HepG2 (cell line): ENCODE results near the gene TP53I3. TPM values are rescaled to one million over a fixed set of nuclear protein-coding genes. Genes with fewer than 3 reads are reported as not detected.

Experiments used
- ATAC-seq: fragments of 200-7000 bp; cut with Tn5 transposase; 3 replicates; pipeline ENCODE4 v1.9.1; 2020; ENCODE audit warnings: mild to moderate bottlenecking, moderate library complexity
- BruUV-seq: library from RNA; stranded (reverse); fragments of 400-500 nt; replicated peaks from 2 replicates; lab custom pipeline; 2021; lab: Mats Ljungman, UMichigan
- CTCF ChIA-PET: fragments of 300-600 bp; formaldehyde crosslinking; extraction: SDS; loops from one replicate; lab custom pipeline; 2021; ENCODE audit warnings: low total read pairs, inconsistent platforms, low intra/inter-chr PET ratio; lab: Yijun Ruan, JAX
- POLR2A ChIA-PET: fragments of 350-600 bp; sonication (Branson Sonifier 250); formaldehyde crosslinking; loops from one replicate; lab custom pipeline; 2020; ENCODE audit warnings: antibody characterized with exemption, inconsistent platforms; lab: Yijun Ruan, JAX
- DNase-seq: peaks from one replicate; pipeline ENCODE4 v3.0.0-alpha.2; 2015; ENCODE audit warnings: low spot score
- FAIRE-seq: peaks from 3 replicates; lab custom pipeline; 2011; peaks lifted over from hg19 to GRCh38; lab: Jason Lieb, UNC
- H2AFZ ChIP-seq: one replicate; pipeline ENCODE4 v1.6.1; 2011; ENCODE audit warnings: low read length, inconsistent platforms
- H3K27ac ChIP-seq: fragments of 300-600 bp; 3 replicates; pipeline ENCODE4 v1.8.0; 2011; ENCODE audit warnings: mixed run types, mild to moderate bottlenecking, mixed read lengths, low read length, inconsistent platforms; ENCODE audit not compliant: insufficient read depth; ENCODE audit errors: extremely low read length
- H3K27me3 ChIP-seq, 2 experiments: fragments of 200-600 bp in 1 of 2; 2 replicates in 1 of 2; 3 replicates in 1 of 2; pipeline versions ENCODE4 v1.6.0 to v1.8.0; 2011; ENCODE audit warnings: low read length in 2 of 2, mild to moderate bottlenecking in 2 of 2, moderate library complexity in 2 of 2, inconsistent platforms in 1 of 2; ENCODE audit not compliant: insufficient read depth in 2 of 2, control insufficient read depth in 1 of 2
- H3K36me3 ChIP-seq, 2 experiments: fragments of 200-600 bp in 1 of 2; replicated peaks in 1 of 2; 2 replicates in 1 of 2; 3 replicates in 1 of 2; pipeline versions ENCODE4 v1.5.1 to v1.8.0; 2011; ENCODE audit warnings: low read length in 2 of 2, inconsistent platforms in 1 of 2; ENCODE audit not compliant: insufficient read depth in 2 of 2, control insufficient read depth in 1 of 2
- H3K4me1 ChIP-seq: 2 replicates; pipeline ENCODE4 v1.5.1; 2012; ENCODE audit warnings: low read length, inconsistent platforms; ENCODE audit not compliant: insufficient read depth
- H3K4me2 ChIP-seq: 2 replicates; pipeline ENCODE4 v1.6.0; 2011; ENCODE audit warnings: low read depth, low read length, inconsistent platforms
- H3K4me3 ChIP-seq, 3 experiments: fragments of 200-600 bp in 1 of 3; sonication (generic), shearing (Covaris generic) in 1 of 3; replicated peaks in 1 of 3; 2 replicates each; pipeline ENCODE4 v1.5.1; 2011 to 2016; ENCODE audit warnings: low read length in 3 of 3, inconsistent platforms in 2 of 3, low read depth in 2 of 3, mild to moderate bottlenecking in 2 of 3, control low read depth in 1 of 3, mixed read lengths in 1 of 3; ENCODE audit not compliant: insufficient read depth in 1 of 3
- H3K79me2 ChIP-seq: one replicate; pipeline ENCODE4 v1.6.1; 2011; ENCODE audit warnings: low read length, inconsistent platforms; ENCODE audit not compliant: insufficient read depth
- H3K9ac ChIP-seq: 2 replicates; pipeline ENCODE4 v1.6.0; 2011; ENCODE audit warnings: mild to moderate bottlenecking, low read depth, low read length, inconsistent platforms; ENCODE audit not compliant: insufficient read depth
- H3K9me3 ChIP-seq: 2 replicates; pipeline ENCODE4 v1.5.1; 2012; ENCODE audit warnings: mild to moderate bottlenecking, low read length
- H4K20me1 ChIP-seq: 2 replicates; pipeline ENCODE4 v1.6.0; 2011; ENCODE audit warnings: inconsistent platforms, mild to moderate bottlenecking, low read length, moderate library complexity; ENCODE audit not compliant: insufficient read depth
- ESRRA ChIP-seq: sonication (generic); formaldehyde crosslinking; IDR thresholded peaks from 2 replicates; pipeline ENCODE4 v1.5.1; 2020; ENCODE audit warnings: mild to moderate bottlenecking, low read depth, missing genetic modification reagents
- FOXO1 ChIP-seq: sonication (generic); formaldehyde crosslinking; IDR thresholded peaks from 2 replicates; pipeline ENCODE4 v1.4.0; 2020; ENCODE audit warnings: missing genetic modification reagents
- HNF4A ChIP-seq: sonication (generic); formaldehyde crosslinking; IDR thresholded peaks from 2 replicates; pipeline ENCODE4 v1.4.0; 2020; ENCODE audit warnings: missing genetic modification reagents
- JARID2 ChIP-seq: sonication (generic); formaldehyde crosslinking; IDR thresholded peaks from 2 replicates; pipeline ENCODE4 v1.8.1; 2023; ENCODE audit warnings: missing genetic modification reagents, inconsistent platforms; ENCODE audit not compliant: insufficient replicate concordance
- MIER3 ChIP-seq: IDR thresholded peaks from 2 replicates; pipeline ENCODE4 v1.6.1; 2016; ENCODE audit warnings: missing compliant biosample characterization, borderline replicate concordance
- MTF1 ChIP-seq: sonication (generic); formaldehyde crosslinking; IDR thresholded peaks from 2 replicates; pipeline ENCODE4 v1.5.0; 2020; ENCODE audit warnings: missing genetic modification reagents
- NR1H2 ChIP-seq: sonication (generic); formaldehyde crosslinking; IDR thresholded peaks from 2 replicates; pipeline ENCODE4 v1.8.1; 2022; ENCODE audit warnings: low read depth, missing genetic modification reagents, borderline replicate concordance
- POLR2AphosphoS5 ChIP-seq: IDR thresholded peaks from 2 replicates; pipeline ENCODE4 v1.6.1; 2012; ENCODE audit warnings: low read depth, low read length
- THYN1 ChIP-seq: sonication (generic); formaldehyde crosslinking; IDR thresholded peaks from 2 replicates; pipeline ENCODE4 v1.8.1; 2023; ENCODE audit warnings: low read depth, mild to moderate bottlenecking, moderate library complexity, missing genetic modification reagents, borderline replicate concordance
- ZFP37 ChIP-seq: sonication (generic); formaldehyde crosslinking; IDR thresholded peaks from 2 replicates; pipeline ENCODE4 v1.4.0; 2020; ENCODE audit warnings: missing genetic modification reagents, borderline replicate concordance
- ZFP82 ChIP-seq: sonication (generic); formaldehyde crosslinking; IDR thresholded peaks from 2 replicates; pipeline ENCODE4 v1.5.1; 2020; ENCODE audit warnings: mild to moderate bottlenecking, missing genetic modification reagents, borderline replicate concordance
- ZFX ChIP-seq: sonication (generic); formaldehyde crosslinking; IDR thresholded peaks from 2 replicates; pipeline ENCODE4 v1.4.0; 2020; ENCODE audit warnings: mild to moderate bottlenecking, low read depth, missing genetic modification reagents, moderate library complexity
- ZNF235 ChIP-seq: sonication (generic); formaldehyde crosslinking; IDR thresholded peaks from 2 replicates; pipeline ENCODE4 v1.8.1; 2023; ENCODE audit warnings: mild to moderate bottlenecking, missing genetic modification reagents, borderline replicate concordance
- ZNF263 ChIP-seq: sonication (generic); formaldehyde crosslinking; IDR thresholded peaks from 2 replicates; pipeline ENCODE4 v1.4.0; 2020; ENCODE audit warnings: missing genetic modification reagents
- ZNF547 ChIP-seq: sonication (generic); formaldehyde crosslinking; IDR thresholded peaks from 2 replicates; pipeline ENCODE4 v1.5.1; 2020; ENCODE audit warnings: mild to moderate bottlenecking, missing genetic modification reagents
- ZNF570 ChIP-seq: sonication (generic); formaldehyde crosslinking; IDR thresholded peaks from 2 replicates; pipeline ENCODE4 v1.4.0; 2020; ENCODE audit warnings: mild to moderate bottlenecking, missing genetic modification reagents, borderline replicate concordance
- ZNF674 ChIP-seq: sonication (generic); formaldehyde crosslinking; IDR thresholded peaks from 2 replicates; pipeline ENCODE4 v1.5.0; 2020; ENCODE audit warnings: low read depth, mild to moderate bottlenecking, missing genetic modification reagents
- WGBS: methylation state at CpG from one replicate; pipeline ENCODE4 v1.1.6; 2017; ENCODE audit warnings: low lambda C conversion rate; 5-methylcytosine and 5-hydroxymethylcytosine counted together
- in situ Hi-C: cut with HindIII; loops from 2 replicates; pipeline ENCODE4 v1.10.0; 2017; ENCODE audit warnings: low pct_unique_long_range_greater_than_20kb; ENCODE audit not compliant: extremely low pct_ligation_motif_present
- intact Hi-C: fragments of 100-400 bp; cut with micrococcal nuclease; formaldehyde crosslinking; loops from one replicate; pipeline ENCODE4 v1.10.0; 2022; ENCODE audit not compliant: unreplicated experiment
- polyA plus RNA-seq, 8 experiments: library from polyadenylated mRNA; depleted of rRNA in 3 of 8; stranded (reverse) in 7 of 8; unstranded in 1 of 8; fragments of >200 nt; fragmentation: Illumina TruSeq in 4 of 8; extraction: Trizol in 4 of 8; gene quantifications; 2 replicates each; pipeline versions ENCODE4 v1.2.1 to v1.2.3, GENCODE V29; 2011 to 2016; ENCODE audit warnings: low read depth in 4 of 8, missing spikeins in 1 of 8, mixed read lengths in 1 of 8; ENCODE audit not compliant: insufficient read depth in 1 of 8
- total RNA-seq, 5 experiments: library from RNA; depleted of rRNA; stranded (reverse); fragments of >200 nt; fragmentation: Illumina TruSeq; extraction: Trizol; gene quantifications; 2 replicates each; pipeline ENCODE4 v1.2.3, GENCODE V29; 2016; ENCODE audit warnings: low read depth in 1 of 5
- TF ChIP-seq, protein P1 (sequence below): sonication (generic); formaldehyde crosslinking; IDR thresholded peaks from 2 replicates; pipeline ENCODE4 v1.5.1; 2020; ENCODE audit warnings: mild to moderate bottlenecking, missing genetic modification reagents, moderate library complexity
- TF ChIP-seq, protein P2 (sequence below): sonication (generic); formaldehyde crosslinking; IDR thresholded peaks from 2 replicates; pipeline ENCODE4 v1.4.0; 2020; ENCODE audit warnings: low read depth, mild to moderate bottlenecking, missing genetic modification reagents

The TP53I3 gene
- total and polyA plus RNA-seq, 2 of the 13 experiments (the other 11 are each of a cell fraction or from before 2014, with no cell fraction given): 25.0 to 44.1 TPM

GRCh38 chr2:24082787-24083566, 1.7 kb downstream of the TP53I3 start:
- no peak for FAIRE-seq
- ChIA-PET POLR2A (interaction anchor here (1.0 to 3.4 kb wide), 26 partner anchors 7 to 317 kb away, joined by 3 to 99 read pairs (median 8); partner anchors contain the start of genes ATAD2B, FAM228B, ITSN2 and PFN4), CTCF (interaction anchor here (0.6 to 3.5 kb wide), 4 partner anchors 69 to 156 kb away, joined by 4 to 71 read pairs (median 14); partner anchors contain the start of gene ATAD2B)
- 69% methylated on average over 7 of the region's 8 CpGs for WGBS
- H3K4me3 ChIP-seq: peak overlapping the region; percentile 67 to 84 (median 74)
- H3K36me3 ChIP-seq: peaks cover 5 to 9% of the 10 kb centered on the region in 2 experiments; a peak in 3 of 5 replicates
- H3K4me1 ChIP-seq: peaks cover 21% of the 10 kb centered on the region
- H4K20me1 ChIP-seq: no peaks in the 10 kb centered on the region
- ATAC-seq: no peak
- H3K4me2 ChIP-seq: peak overlapping the region; percentile 91
- peak overlapping the region; percentile 89 for H3K27ac ChIP-seq
- H3K27me3 ChIP-seq: no peaks in the 10 kb centered on the region; a peak in 1 of 5 replicates
- BruUV-seq: no TSS peak
- intact Hi-C loops: loop anchor here (5.0 kb wide), 1 partner anchor 261 kb away; no protein-coding TSS in a partner anchor
- H3K79me2 ChIP-seq: no peaks in the 10 kb centered on the region
- H3K9ac ChIP-seq: peak overlapping the region; percentile 79
- DNase-seq: no peak
- H3K9me3 ChIP-seq: no peaks in the 10 kb centered on the region
- H2AFZ ChIP-seq: peak overlapping the region; percentile 69
- in situ Hi-C loops: loop anchor here (10.0 kb wide), 1 partner anchor 82 kb away; no protein-coding TSS in a partner anchor
- peak; percentile 1; the same call in 1 of the 2 replicates for TF ChIP-seq ZFP82
- no peak for TF ChIP-seq ESRRA (CRISPR knock-in tag)
- no peak for TF ChIP-seq JARID2 (CRISPR knock-in tag)
- TF ChIP-seq ZNF263 (CRISPR knock-in tag): no peak
- no peak for TF ChIP-seq ZFP37 (CRISPR knock-in tag)
- peak; percentile 31; the same call in 1 of the 2 replicates for TF ChIP-seq ZNF547 (CRISPR knock-in tag)
- no peak for TF ChIP-seq POLR2AphosphoS5
- no peak for TF ChIP-seq MTF1 (CRISPR knock-in tag)
- TF ChIP-seq ZNF570 (CRISPR knock-in tag): no peak
- TF ChIP-seq THYN1 (CRISPR knock-in tag): no peak
- TF ChIP-seq ZNF235 (CRISPR knock-in tag): no peak
- no peak for TF ChIP-seq ZNF674 (CRISPR knock-in tag)
- TF ChIP-seq ZFX (CRISPR knock-in tag): no peak
- TF ChIP-seq HNF4A (CRISPR knock-in tag): no peak
- no peak; the same call in 1 of the 2 replicates for TF ChIP-seq FOXO1
- TF ChIP-seq, protein P1, sequence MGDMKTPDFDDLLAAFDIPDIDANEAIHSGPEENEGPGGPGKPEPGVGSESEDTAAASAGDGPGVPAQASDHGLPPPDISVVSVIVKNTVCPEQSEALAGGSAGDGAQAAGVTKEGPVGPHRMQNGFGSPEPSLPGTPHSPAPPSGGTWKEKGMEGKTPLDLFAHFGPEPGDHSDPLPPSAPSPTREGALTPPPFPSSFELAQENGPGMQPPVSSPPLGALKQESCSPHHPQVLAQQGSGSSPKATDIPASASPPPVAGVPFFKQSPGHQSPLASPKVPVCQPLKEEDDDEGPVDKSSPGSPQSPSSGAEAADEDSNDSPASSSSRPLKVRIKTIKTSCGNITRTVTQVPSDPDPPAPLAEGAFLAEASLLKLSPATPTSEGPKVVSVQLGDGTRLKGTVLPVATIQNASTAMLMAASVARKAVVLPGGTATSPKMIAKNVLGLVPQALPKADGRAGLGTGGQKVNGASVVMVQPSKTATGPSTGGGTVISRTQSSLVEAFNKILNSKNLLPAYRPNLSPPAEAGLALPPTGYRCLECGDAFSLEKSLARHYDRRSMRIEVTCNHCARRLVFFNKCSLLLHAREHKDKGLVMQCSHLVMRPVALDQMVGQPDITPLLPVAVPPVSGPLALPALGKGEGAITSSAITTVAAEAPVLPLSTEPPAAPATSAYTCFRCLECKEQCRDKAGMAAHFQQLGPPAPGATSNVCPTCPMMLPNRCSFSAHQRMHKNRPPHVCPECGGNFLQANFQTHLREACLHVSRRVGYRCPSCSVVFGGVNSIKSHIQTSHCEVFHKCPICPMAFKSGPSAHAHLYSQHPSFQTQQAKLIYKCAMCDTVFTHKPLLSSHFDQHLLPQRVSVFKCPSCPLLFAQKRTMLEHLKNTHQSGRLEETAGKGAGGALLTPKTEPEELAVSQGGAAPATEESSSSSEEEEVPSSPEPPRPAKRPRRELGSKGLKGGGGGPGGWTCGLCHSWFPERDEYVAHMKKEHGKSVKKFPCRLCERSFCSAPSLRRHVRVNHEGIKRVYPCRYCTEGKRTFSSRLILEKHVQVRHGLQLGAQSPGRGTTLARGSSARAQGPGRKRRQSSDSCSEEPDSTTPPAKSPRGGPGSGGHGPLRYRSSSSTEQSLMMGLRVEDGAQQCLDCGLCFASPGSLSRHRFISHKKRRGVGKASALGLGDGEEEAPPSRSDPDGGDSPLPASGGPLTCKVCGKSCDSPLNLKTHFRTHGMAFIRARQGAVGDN (CRISPR knock-in tag): peak; percentile 32
- TF ChIP-seq MIER3 (CRISPR knock-in tag): no peak
- TF ChIP-seq, protein P2, sequence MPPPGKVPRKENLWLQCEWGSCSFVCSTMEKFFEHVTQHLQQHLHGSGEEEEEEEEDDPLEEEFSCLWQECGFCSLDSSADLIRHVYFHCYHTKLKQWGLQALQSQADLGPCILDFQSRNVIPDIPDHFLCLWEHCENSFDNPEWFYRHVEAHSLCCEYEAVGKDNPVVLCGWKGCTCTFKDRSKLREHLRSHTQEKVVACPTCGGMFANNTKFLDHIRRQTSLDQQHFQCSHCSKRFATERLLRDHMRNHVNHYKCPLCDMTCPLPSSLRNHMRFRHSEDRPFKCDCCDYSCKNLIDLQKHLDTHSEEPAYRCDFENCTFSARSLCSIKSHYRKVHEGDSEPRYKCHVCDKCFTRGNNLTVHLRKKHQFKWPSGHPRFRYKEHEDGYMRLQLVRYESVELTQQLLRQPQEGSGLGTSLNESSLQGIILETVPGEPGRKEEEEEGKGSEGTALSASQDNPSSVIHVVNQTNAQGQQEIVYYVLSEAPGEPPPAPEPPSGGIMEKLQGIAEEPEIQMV (CRISPR knock-in tag): no peak
- TF ChIP-seq NR1H2: no peak
